ENCODE data around the gene RHD. TPM values are rescaled to one million over a fixed set of nuclear protein-coding genes. Genes with fewer than 3 reads are reported as not detected.

RHD gene
- polyA plus RNA-seq, 1 of the 3 experiments (the other 2 are of a cell fraction), result not detected

DNA sequence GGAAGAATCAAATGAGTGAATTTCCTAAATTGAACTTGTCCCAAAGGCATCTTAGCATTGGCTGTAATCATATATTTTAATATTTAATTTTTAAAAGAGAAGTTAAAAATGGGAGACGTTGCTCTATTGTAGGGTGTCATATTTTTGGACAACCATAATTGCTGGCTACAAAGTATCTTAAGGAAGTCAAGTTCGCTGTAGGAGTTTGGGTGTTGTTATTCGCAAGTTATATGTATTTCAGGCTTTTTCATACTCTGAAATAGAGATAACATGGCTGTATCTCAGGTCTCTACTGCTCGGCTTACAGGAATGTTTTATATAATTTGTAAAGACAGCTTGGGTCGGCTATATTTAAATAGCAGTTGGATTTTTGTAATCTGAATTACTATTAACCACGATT lies 66.7 kb downstream of the RHD start (continued):
- no peak for TF ChIP-seq EP300 (IDR thresholded peaks at IDR 0.05; ENCODE audit: borderline replicate concordance in 1 of 2, low read depth in 1 of 2, low read length in 1 of 2)
- no peak for TF ChIP-seq EZH2phosphoT487 (IDR thresholded peaks at IDR 0.05; ENCODE audit: borderline replicate concordance, low read depth)
- no peak for TF ChIP-seq TEAD4 (IDR thresholded peaks at IDR 0.05; ENCODE audit: borderline replicate concordance, insufficient read depth)
- TF ChIP-seq SIN3A (IDR thresholded peaks at IDR 0.05; ENCODE audit: borderline replicate concordance, low read depth, low read length), result no peak
- no peak for TF ChIP-seq ELF1 (IDR thresholded peaks at IDR 0.05)

DNA sequence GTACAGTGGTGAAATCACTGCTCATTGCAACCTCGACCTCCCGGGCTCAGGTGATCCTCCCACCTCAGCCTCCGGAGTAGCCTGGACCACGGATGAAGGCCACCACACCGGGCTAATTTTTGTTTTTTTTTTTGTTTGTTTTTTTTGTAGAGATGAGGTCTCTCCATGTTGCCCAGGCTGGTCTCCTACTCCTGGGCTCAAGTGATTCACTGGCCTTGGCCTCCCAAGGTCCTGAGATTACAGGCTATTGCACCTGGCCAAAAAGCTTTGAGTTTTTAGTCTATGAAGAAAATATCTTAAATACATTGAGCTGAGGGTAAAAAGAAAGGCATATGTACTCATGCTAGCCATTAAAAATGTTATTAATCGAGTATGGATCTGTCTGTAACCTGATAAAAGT lies 69.4 kb downstream of the RHD start:
- H3K4me2 ChIP-seq, result no peak overlapping the region
- WGBS (ENCODE audit: low lambda C conversion rate), result 75% methylated on average over 6 of the region's 6 CpGs
- no peak overlapping the region for H3K4me3 ChIP-seq (ENCODE audit: low read depth in 2 of 2, low read length in 1 of 2)
- H3K79me2 ChIP-seq (ENCODE audit: insufficient read depth), result peaks cover 88% of the 10 kb centered on the region
- H3K9me3 ChIP-seq, result no peaks in the 10 kb centered on the region
- ChIA-PET POLR2A (no interaction called here), CTCF (no interaction called here)
- no peaks in the 10 kb centered on the region for H3K27me3 ChIP-seq (ENCODE audit: insufficient read depth)
- DNase-seq, result no peak
- H3K27ac ChIP-seq (ENCODE audit: low read depth in 2 of 2, low read length in 1 of 2), result peak overlapping the region in 1 of 2 experiments; percentile 87; a peak in 1 of 4 replicates
- H2AFZ ChIP-seq (ENCODE audit: low read depth), result no peak overlapping the region
- H3K4me1 ChIP-seq (ENCODE audit: control insufficient read depth in 1 of 2, insufficient read depth in 2 of 2, low read depth in 1 of 2, low read length in 1 of 2), result peaks cover 3 to 29% of the 10 kb centered on the region in 2 experiments; a peak in 3 of 4 replicates
- H4K20me1 ChIP-seq (ENCODE audit: insufficient read depth), result peaks cover 34% of the 10 kb centered on the region; the same call in 1 of the 2 replicates
- no peaks in the 10 kb centered on the region for H3K9me2 ChIP-seq
- peaks cover 12 to 59% of the 10 kb centered on the region in 2 experiments for H3K36me3 ChIP-seq (replicated peaks in 1 of 2; ENCODE audit: control insufficient read depth in 1 of 2, insufficient read depth in 2 of 2, low read length in 1 of 2)
- peaks cover 41% of the 10 kb centered on the region for H3F3A ChIP-seq (replicated peaks; ENCODE audit: insufficient read depth)
- no peak overlapping the region; the same call in 1 of the 2 replicates for H3K9ac ChIP-seq
- no peak for TF ChIP-seq GATA2 (CRISPR knock-in tag; IDR thresholded peaks at IDR 0.05)
- TF ChIP-seq MXI1 (IDR thresholded peaks at IDR 0.05; ENCODE audit: low read depth, low read length), result no peak
- no peak for TF ChIP-seq TEAD4 (IDR thresholded peaks at IDR 0.05; ENCODE audit: borderline replicate concordance, insufficient read depth)
- TF ChIP-seq, protein P1, sequence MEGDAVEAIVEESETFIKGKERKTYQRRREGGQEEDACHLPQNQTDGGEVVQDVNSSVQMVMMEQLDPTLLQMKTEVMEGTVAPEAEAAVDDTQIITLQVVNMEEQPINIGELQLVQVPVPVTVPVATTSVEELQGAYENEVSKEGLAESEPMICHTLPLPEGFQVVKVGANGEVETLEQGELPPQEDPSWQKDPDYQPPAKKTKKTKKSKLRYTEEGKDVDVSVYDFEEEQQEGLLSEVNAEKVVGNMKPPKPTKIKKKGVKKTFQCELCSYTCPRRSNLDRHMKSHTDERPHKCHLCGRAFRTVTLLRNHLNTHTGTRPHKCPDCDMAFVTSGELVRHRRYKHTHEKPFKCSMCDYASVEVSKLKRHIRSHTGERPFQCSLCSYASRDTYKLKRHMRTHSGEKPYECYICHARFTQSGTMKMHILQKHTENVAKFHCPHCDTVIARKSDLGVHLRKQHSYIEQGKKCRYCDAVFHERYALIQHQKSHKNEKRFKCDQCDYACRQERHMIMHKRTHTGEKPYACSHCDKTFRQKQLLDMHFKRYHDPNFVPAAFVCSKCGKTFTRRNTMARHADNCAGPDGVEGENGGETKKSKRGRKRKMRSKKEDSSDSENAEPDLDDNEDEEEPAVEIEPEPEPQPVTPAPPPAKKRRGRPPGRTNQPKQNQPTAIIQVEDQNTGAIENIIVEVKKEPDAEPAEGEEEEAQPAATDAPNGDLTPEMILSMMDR (IDR thresholded peaks at IDR 0.05), result no peak
- no peak for TF ChIP-seq RXRA (IDR thresholded peaks at IDR 0.05; ENCODE audit: borderline replicate concordance, low read depth)
- TF ChIP-seq, protein P2, sequence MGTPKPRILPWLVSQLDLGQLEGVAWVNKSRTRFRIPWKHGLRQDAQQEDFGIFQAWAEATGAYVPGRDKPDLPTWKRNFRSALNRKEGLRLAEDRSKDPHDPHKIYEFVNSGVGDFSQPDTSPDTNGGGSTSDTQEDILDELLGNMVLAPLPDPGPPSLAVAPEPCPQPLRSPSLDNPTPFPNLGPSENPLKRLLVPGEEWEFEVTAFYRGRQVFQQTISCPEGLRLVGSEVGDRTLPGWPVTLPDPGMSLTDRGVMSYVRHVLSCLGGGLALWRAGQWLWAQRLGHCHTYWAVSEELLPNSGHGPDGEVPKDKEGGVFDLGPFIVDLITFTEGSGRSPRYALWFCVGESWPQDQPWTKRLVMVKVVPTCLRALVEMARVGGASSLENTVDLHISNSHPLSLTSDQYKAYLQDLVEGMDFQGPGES (IDR thresholded peaks at IDR 0.05; ENCODE audit: low read depth, low read length), result no peak
- no peak for TF ChIP-seq YY1 (IDR thresholded peaks at IDR 0.05; ENCODE audit: low read depth)
- TF ChIP-seq EZH2phosphoT487 (IDR thresholded peaks at IDR 0.05; ENCODE audit: borderline replicate concordance, low read depth), result no peak
- TF ChIP-seq, protein P3, sequence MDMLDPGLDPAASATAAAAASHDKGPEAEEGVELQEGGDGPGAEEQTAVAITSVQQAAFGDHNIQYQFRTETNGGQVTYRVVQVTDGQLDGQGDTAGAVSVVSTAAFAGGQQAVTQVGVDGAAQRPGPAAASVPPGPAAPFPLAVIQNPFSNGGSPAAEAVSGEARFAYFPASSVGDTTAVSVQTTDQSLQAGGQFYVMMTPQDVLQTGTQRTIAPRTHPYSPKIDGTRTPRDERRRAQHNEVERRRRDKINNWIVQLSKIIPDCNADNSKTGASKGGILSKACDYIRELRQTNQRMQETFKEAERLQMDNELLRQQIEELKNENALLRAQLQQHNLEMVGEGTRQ (IDR thresholded peaks at IDR 0.05; ENCODE audit: borderline replicate concordance, low read depth, low read length), result no peak
- no peak for TF ChIP-seq SIN3A (IDR thresholded peaks at IDR 0.05; ENCODE audit: borderline replicate concordance, low read depth, low read length)
- no peak for TF ChIP-seq JUND (IDR thresholded peaks at IDR 0.05)
- TF ChIP-seq MEF2A (IDR thresholded peaks at IDR 0.05; ENCODE audit: borderline replicate concordance, low read depth), result no peak
- TF ChIP-seq, protein P4, sequence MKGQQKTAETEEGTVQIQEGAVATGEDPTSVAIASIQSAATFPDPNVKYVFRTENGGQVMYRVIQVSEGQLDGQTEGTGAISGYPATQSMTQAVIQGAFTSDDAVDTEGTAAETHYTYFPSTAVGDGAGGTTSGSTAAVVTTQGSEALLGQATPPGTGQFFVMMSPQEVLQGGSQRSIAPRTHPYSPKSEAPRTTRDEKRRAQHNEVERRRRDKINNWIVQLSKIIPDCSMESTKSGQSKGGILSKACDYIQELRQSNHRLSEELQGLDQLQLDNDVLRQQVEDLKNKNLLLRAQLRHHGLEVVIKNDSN (IDR thresholded peaks at IDR 0.05; ENCODE audit: borderline replicate concordance, low read depth), result no peak
- TF ChIP-seq, protein P5, sequence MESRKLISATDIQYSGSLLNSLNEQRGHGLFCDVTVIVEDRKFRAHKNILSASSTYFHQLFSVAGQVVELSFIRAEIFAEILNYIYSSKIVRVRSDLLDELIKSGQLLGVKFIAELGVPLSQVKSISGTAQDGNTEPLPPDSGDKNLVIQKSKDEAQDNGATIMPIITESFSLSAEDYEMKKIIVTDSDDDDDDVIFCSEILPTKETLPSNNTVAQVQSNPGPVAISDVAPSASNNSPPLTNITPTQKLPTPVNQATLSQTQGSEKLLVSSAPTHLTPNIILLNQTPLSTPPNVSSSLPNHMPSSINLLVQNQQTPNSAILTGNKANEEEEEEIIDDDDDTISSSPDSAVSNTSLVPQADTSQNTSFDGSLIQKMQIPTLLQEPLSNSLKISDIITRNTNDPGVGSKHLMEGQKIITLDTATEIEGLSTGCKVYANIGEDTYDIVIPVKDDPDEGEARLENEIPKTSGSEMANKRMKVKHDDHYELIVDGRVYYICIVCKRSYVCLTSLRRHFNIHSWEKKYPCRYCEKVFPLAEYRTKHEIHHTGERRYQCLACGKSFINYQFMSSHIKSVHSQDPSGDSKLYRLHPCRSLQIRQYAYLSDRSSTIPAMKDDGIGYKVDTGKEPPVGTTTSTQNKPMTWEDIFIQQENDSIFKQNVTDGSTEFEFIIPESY (IDR thresholded peaks at IDR 0.05; ENCODE audit: borderline replicate concordance, low read depth), result no peak
- TF ChIP-seq, protein P6, sequence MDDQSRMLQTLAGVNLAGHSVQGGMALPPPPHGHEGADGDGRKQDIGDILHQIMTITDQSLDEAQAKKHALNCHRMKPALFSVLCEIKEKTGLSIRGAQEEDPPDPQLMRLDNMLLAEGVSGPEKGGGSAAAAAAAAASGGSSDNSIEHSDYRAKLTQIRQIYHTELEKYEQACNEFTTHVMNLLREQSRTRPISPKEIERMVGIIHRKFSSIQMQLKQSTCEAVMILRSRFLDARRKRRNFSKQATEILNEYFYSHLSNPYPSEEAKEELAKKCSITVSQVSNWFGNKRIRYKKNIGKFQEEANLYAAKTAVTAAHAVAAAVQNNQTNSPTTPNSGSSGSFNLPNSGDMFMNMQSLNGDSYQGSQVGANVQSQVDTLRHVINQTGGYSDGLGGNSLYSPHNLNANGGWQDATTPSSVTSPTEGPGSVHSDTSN (IDR thresholded peaks at IDR 0.05), result no peak
- no peak for TF ChIP-seq CHD2 (IDR thresholded peaks at IDR 0.05; ENCODE audit: low read length, partially characterized antibody)
- no peak for TF ChIP-seq TAF1 (IDR thresholded peaks at IDR 0.05; ENCODE audit: borderline replicate concordance, low read depth, low read length)
- no peak for TF ChIP-seq NRF1 (IDR thresholded peaks at IDR 0.05; ENCODE audit: low read depth, low read length)

Data from SK-N-SH (cell line).